SKM-1 treated with dmso at 0.1 percent for 144 hours (cell line): ENCODE results near the gene CMTR1.

Experiments
- DNase-seq: peaks from one replicate; lab custom pipeline; 2025; ENCODE audit not compliant: unreplicated experiment; lab: John Stamatoyannopoulos, UW

The CMTR1 gene

DNA sequence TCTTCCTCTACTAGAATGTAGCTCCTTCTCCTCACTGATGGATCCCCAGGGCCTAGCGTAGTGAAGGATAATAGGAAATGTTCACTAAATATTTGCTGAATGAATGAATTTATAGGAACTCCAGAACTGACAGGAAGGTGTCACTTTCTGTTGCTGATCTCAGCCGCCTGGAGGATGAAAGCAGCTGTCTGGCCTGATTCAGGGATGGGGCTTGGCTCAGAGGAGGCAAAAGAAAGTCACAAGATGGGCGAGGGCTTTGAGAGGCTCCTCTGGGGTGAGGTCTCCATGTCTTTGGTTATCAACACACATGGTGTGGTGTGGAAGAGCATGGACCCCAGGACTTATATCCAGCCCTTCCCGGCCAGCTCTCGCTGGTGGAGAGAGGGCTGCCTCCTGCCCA is 78.2 kb downstream of the CMTR1 start:
- no peak for DNase-seq

DNA sequence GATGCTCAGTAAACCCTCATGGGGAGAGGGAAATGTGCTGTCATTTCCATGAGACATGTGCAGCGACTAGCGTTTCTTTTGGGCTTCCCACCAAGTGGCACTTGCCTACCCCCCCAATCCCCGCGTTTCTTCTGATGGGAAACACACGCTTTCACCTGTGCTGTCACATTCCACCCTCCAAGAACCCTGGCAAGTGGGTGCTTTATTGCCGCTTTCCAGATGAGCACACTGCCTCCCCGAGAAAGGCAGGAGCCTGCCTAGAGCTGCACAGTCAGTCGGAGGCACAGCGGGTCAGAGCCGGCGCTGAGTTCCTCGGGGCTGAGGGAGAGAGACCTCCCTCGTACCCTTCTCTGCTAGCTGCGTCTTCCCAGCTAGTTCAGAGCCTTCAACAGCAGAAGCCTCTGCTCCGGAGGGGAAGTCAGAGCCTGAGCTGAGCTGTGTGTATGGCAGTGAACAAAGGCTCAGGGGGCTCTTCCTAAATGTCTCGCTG is 78.9 kb downstream of the CMTR1 start:
- DNase-seq: no peak

DNA sequence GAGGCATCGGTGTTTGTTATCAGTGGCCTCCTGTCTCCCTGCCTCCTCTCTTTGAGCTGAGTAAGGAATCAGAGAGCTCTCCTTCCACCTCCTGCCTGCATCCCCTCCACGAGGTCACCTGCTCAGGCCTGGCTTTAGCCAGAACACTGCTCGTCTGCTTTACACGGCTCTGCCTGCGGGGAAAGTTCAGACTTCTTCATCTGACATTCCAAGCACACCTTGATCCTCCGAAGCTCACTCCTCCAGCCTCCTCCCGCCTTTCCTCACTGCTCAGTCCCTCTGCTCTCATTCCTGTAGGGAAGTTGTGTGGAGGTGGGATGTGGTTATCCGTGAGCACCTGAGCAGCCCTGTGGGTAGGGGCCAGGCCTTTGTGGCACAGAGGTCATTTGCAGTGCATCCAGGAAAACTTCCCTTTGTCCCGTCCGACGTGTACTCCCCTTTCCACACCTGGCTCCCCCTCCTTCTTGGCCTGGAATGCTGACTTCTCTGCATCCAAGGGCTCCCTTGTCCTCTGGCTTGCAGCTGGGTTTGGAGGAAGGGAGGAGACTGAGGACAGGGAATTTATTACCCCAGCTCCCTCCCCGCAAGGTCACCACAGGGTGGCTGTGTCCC is 79.5 kb downstream of the CMTR1 start:
- DNase-seq: no peak

DNA sequence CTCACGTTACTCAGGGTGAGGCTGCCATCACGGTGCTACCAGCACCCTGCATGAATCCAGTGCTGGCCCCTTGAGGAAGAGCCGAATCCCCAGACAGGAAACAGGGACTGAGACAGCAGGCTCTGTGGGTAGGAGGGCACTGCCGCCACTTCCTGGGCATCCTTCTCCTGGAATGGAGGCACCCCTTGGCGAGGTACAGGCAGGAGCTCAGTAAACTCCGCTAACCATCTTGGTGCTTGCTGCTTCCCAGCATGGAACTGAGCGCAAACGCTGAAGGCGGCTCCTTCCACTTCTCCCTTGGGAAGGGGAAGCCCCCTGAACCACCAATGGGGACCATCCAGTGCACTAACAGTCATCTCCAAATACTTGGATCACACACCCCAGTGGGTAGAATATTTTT is 80.1 kb downstream of the CMTR1 start:
- DNase-seq: no peak

DNA sequence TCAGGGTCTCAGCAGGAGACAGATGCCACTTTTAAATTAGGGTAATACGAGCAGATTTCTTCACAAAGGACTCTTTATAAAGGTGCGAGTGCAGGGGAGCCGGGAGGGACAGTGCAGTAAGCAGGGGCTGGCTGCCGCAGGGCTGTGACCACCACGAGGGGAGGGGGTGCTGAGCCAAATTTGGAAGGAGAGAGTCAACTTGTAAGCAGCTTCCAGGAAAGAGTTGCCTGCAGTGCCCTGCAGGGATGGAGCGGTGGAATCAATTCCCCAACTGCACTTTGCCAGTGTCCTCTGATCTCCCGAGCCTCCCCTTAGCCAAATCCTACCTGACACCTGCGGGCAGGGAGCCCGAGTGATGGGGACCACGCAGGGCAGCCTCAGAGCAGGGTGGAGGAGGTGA is 80.6 kb downstream of the CMTR1 start:
- DNase-seq: no peak

DNA sequence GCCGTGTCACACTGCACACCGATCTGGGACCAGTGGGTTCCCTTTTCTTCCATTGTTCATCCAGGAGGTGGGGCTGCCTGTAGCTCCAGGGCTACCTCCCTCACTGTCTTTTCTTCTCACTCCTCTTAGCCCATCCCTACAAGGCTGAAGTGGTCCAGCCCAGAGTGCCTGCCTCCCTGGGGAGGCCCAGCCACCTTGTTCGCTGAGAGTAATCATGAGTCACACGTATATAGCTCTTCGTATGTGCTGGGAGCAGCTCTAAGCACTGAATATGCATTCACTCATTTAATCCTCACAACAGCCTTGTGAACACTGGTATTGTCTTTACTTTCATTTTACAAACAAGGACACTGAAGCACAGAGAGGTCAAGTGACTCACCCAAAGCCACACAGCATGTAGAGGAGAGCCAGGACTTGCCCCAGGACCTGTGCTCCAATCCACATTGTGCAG is 81.3 kb downstream of the CMTR1 start:
- DNase-seq: no peak

DNA sequence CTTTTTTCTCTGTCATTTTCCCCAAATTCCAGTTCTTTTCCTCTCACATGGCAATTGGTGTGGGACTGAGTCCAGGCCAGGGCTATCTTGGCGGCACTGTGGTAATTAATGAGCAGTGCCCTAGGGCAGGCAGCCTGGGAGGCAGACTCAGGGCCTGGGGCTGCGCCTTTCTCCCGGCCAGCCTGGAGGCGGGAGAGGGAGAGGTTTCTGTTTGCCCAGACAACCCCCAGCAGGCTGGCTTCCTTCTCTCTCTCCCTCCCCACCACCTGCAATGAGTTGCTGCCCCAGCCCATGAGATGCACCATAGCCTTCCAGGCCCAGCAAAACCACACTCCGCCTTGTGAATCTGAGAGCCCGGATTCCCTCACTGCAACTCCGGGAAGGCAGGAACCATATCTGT is 81.8 kb downstream of the CMTR1 start:
- no peak for DNase-seq

DNA sequence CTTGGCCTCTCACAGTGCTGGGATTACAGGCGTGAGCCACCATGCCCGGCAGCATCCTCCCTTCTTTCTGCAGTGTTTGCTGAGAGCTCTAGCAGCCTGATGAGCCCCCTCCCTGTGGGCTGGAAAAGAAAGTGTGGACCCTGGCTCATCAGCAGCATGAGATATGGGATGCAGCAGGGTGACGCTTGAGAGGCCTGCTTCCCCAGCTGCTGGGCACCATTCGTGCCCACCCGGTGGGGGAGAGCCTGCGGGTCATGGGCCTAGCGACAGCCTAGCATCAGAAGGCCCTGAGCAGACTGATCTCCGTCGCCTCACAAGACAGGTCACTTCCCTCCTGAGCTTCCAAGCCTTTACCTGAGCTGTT is 82.7 kb downstream of the CMTR1 start:
- no peak for DNase-seq

DNA sequence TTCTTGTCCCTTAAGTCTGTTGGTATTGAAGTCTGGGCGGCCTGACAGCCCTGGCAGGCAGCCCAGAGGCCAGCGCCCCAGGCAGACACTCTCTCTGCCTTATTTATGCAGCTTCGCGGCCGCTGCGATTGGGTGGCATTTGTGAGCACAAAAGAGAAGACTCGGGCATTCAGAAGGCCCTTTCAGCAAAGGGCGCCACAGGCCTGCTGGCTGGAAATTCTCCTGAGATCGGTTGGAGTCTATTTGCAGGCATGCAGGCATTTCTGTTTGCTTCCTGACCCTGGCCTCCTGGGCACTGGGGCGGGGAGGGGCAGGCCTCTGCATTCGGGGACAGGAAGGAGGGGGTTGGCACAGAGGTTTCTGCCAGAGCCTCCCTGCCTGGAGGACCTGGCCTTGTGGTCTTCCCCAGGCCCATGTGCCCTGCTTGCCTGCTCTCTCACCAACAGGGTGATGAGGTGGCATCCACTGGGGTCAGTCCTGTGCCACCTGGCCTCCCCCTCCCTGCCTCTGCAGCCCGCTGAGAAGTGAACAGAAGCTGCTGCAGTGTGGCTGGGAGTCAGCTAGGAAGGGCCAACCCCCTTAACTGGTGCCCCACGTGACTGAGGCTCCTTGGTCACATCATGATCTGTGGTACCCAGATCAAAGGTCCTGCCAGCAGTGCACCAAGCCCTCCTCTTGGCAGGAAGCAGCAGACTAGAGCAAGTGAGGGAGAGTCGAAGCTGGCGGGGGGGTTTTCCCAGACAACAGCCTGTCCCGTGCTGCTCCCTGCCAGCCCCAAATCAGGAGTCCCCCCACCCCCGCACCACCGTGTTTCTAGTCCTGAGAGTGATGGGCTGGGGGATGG is 83.3 kb downstream of the CMTR1 start:
- no peak for DNase-seq

DNA sequence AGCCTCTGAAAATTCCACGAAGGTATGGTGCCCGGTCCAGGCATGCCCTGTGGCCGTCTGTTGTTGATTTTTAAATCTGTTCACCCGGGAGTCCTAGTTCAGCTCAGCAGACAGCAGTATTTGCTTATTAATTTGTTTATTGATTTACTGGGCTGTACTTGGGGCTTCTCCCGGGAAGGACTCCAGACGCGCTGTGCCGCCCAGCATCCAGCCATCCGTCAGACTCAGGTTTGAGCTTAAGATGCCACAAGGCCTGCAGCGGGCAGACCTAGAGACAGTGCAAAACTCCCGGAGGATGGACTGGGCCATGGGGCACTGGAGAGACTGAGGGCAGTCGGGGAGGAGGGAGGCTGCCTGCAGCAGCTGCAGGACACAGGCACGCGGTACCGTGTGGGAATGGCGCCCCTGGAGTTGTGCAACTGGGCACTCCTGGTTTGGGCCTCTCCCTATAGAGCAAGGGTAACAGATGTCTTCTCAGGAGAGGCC is 83.9 kb downstream of the CMTR1 start:
- DNase-seq: no peak

DNA sequence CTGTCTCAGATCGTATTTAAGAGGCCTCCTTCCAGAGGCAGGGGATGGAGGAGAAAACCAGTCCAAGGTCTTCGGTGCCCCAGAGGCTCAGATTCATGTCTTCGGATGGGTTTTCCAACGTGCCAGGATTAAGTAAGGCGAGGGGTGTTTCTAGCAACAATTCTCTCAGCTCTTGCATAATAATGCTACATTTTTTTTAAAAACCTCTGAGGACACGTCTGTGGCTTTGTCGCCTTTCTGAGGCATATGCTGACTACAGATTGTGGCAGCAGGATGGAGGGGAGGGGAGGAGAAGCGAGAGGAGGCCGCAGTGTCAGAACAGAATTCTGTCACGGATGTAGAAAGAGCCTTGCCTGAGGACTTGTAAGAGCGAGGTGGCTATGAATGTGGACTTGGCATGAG is 84.4 kb downstream of the CMTR1 start:
- peak; percentile 75 for DNase-seq

DNA sequence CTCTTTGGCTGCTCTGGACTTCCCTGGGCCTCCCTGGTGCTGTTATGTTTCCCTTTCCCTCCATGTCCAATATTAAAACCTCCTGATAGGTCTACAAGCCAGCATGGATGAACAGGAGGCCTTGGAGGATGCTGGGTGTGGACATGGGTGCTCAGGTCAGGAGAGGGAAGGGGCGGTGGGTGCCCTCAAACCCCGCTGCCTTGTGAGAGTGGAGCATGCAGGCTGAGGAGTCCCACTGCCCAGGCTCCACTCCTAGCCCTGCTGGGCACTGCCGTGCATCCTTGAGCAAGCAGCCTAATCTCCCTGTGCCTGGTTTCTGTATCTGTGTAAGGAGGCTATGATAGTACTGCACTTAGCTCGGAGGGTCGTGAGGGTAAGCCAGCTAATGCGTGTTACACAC is 85.1 kb downstream of the CMTR1 start:
- DNase-seq: no peak

DNA sequence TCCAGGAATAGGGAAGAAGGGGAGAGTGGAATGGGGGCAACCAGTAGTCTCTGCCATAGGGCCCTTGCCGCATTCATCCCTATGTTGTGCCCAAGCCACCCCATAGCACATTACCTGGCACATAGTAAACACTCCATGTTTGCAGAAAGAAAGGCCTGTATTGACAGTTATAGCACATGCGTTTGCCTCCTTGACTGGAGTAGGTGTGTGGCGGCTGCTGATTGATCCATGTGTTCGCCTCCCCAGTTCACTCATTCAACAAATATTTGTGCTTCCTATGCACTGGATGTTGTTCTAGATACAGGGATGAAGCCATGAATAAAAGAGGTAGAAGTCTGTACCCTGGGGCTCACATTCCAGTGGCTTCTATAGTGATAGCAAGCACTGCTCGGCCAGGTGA is 86.4 kb downstream of the CMTR1 start:
- no peak for DNase-seq

DNA sequence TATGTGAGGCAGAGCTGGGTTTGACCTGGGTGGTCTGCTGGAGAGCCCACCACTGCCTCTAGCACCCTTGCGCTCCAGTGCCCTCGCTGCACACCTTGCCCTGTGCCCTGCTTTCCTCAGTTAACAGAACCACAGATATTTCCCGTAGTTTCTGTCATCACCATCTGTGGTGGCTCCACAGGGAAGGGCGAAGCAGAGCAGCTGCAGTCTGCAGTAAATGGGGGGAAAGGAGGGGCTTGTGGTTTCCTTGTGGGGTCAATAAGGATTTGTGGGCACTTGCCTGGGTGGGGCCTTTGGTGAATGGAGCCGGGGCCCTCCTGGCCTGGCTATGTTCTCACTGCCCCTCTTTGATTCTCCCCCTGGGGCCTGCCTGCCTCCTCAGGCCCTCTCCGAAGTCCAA is 87.9 kb downstream of the CMTR1 start:
- no peak for DNase-seq

DNA sequence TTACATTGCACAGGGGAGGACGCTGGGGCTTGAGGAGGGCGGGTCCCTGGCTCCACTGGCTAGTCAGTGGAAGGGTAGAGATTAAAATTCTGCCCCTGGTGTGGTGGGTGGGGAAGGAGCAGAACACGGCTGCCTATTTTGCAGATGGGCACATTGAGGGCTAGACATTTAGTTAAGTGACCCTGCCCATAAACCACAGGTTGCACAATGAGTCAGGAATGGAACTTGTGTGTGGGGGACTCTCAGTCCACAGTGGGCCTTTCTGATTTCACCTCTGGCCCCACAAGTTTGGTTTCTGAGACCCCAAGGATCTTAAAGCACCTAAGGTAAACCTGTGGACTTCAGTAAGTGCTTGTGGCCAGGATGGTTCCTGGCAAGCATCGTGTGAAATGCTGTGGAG is 88.7 kb downstream of the CMTR1 start:
- DNase-seq: no peak

DNA sequence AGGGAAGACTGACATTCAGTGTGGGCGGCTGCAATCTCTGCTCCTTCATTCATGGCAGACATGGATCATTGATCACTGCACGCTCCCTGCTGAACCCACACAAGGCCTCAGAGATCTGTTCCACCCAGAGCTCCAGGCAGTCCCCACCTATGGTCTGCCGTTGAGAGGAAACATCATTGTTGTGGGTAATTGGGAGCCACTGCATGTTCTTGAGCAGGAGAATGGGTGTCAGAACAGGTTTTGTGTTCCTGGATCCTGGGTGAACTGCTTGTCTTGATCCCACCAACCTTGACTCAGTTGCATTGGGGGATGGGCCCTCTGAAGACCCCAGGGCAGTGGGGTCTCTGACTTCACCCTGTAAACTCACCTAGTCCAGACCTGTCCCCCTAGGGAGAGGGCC is 89.8 kb downstream of the CMTR1 start:
- no peak for DNase-seq

DNA sequence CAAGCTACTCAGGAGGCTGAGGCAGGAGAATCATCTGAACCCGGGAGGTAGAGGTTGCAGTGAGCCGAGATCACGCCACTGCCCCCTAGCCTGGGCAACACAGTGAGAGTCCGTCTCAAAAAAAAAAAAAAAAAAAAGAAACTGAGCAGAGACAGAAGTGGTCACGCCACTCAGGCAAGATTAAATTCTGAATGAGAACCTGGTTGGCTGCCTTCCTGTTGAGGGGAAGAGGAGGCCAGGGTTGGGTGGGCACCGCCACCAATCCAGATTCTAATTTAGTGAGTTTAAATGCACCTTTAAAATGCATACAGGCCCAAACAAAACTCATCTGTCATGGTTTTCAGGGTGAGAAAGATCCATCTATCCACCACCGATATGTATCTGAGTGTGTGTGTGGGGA is 90.4 kb downstream of the CMTR1 start:
- DNase-seq: no peak

DNA sequence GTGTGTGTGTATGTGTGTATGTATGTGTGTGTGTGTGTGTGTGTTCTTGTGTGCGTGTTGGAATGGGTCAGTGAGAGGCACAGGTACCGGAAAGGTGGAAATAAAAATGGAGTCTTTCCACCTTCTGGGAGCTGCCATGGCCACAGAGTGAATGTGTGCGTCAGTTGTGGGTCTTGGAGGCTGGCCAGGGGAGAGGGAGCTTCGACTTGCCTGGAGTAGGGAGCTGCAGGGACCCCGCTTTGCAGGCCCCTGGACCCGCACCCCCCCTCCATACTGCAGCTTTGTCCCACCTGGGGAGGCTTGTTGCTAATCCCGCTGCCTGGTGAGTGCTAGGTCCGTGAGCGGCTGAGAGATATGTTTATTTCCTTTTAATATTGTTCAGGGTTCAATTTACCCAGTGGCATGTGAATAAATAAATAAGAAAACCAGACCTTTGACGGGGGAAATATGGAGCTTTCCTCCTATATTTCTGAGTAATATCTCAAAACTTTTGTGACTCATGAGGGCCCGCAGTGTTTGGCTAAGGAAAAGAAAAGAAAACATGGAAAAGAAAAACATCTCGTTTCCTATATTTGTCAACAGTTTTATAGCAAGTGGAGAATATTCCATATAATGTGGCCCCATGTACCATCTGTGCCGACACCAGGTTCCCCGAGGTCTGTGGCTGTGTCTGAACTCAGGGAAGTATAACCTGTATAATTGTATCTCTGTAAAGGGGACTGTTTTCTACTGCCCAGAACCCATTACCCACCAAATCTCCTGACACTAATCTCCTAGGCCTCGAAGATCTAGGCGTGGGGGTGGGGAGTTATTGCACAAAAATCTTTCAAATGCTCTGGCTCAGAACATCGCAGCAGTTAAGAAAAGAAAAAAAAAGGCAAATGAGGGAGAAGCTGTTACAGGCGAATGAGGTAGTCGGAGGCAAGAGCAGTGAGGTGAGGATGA is 91.3 kb downstream of the CMTR1 start:
- DNase-seq: no peak

DNA sequence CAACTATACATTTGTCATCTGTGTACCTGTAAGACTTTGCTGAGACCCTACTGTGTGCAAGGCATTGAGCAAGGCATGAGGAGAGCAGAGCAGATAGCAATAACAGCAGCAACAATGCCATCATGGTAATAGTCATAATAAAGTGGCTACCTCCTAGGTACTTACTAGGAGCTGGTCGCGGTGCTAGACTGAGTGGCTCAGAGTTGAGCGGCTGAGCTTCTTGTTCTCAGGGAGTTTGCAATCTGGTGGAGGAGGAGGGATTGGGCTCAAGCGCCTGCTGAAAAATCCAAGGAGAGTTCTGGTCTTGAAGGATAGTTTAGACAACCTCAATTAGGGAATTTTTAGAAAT is 91.9 kb downstream of the CMTR1 start:
- DNase-seq: no peak

DNA sequence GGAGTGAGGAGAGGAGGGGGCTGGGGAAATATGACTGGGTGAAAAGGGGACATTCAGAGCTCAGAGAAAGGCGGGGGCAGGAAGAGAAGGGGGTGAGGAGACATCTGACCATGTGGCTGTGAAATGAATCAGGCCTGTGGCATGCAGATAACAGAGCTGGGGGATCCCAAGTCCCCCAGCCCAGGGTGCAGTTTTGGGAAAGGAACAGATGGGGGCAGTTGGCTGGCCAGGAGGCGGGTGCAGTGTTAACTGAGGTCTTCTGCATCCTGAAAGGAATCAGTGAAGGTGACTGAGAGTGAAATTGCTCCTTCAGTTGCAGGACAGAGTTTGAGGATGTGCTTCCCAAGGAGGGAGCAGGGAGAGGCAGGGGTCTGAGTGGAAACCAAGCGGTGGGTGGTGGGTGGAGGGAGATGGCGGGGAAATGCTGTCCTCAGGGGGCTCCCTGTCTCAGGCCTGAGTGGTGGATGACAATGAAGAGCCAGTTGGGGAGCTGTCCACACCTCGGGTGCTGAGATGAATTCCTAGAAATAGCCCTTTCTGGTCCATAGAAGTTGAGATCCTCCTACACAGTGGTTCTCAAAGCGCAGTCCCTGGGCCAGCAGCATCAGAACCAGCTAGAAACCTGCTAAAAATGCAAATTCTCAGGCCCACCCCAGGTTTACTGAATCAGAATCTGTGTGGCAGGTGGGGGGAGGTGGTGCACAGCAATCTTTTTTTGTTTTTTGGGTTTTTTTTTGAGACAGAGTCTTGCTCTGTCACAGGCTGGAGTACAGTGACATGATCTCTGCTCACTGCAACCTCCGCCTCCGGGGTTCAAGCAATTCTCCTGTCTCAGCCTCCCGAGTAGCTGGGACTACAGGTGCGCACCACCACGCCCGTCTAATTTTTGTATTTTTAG is 92.7 kb downstream of the CMTR1 start:
- no peak for DNase-seq

DNA sequence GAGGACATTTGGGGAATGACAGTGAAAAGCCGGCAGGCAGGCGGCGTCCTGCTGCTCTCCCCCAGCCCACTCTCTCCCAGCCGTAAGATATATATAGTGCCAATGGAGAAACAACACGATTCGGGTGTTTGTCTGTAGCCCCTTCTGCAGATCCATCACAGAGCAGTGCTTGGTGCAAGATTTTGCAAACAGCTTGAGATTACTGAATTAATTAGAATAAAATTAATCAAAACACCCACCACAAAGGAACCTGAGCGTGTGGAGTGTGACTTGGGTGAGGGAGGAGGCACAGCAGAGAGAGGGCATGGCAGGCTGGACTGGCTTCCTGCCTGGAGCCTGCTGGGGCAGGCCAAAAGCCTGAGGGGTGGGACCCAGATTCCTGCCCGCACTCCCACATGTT is 95.5 kb downstream of the CMTR1 start:
- no peak for DNase-seq
